Mesenchymal stem cell (in vitro differentiated cells and primary cell): ENCODE measurements around the gene RFX2.
A peak's percentile ranks its signal among the peaks of the same experiment; 100 is the strongest.

Experiments used
- DNase-seq: peaks from one replicate; pipeline ENCODE4 v3.0.0-alpha.2; 2013
- H2AFZ ChIP-seq: one replicate; pipeline ENCODE4 v1.6.1; 2013; ENCODE audit warnings: low read depth, mild to moderate bottlenecking, control low read depth, inconsistent platforms, low read length, moderate library complexity
- H2AK5ac ChIP-seq: 2 replicates; pipeline ENCODE4 v1.6.1; 2013; ENCODE audit warnings: low read length, moderate library complexity, mild to moderate bottlenecking, inconsistent platforms; ENCODE audit not compliant: severe bottlenecking
- H2BK120ac ChIP-seq: one replicate; pipeline ENCODE4 v1.6.1; 2013; ENCODE audit warnings: low read depth, mild to moderate bottlenecking, inconsistent platforms, low read length, moderate library complexity
- H2BK12ac ChIP-seq, 2 experiments: one replicate each; pipeline ENCODE4 v1.6.1; 2013; ENCODE audit warnings: inconsistent platforms in 2 of 2, low read length in 2 of 2, mild to moderate bottlenecking in 2 of 2, moderate library complexity in 2 of 2, control low read depth in 1 of 2
- H2BK15ac ChIP-seq: one replicate; pipeline ENCODE4 v1.6.1; 2013; ENCODE audit warnings: mild to moderate bottlenecking, low read depth, inconsistent platforms; ENCODE audit not compliant: poor library complexity, severe bottlenecking
- H2BK5ac ChIP-seq: 2 replicates; pipeline ENCODE4 v1.6.1; 2013; ENCODE audit warnings: low read depth, mild to moderate bottlenecking, low read length, control low read depth, inconsistent platforms; ENCODE audit not compliant: poor library complexity, severe bottlenecking
- H3K14ac ChIP-seq, 2 experiments: one replicate each; pipeline ENCODE4 v1.6.1; 2013; ENCODE audit warnings: inconsistent platforms in 2 of 2, low read length in 2 of 2, control low read depth in 1 of 2, mild to moderate bottlenecking in 1 of 2, moderate library complexity in 1 of 2
- H3K18ac ChIP-seq, 2 experiments: one replicate each; pipeline ENCODE4 v1.6.1; 2013; ENCODE audit warnings: inconsistent platforms in 2 of 2, low read length in 2 of 2, control low read depth in 1 of 2, low read depth in 1 of 2, mild to moderate bottlenecking in 1 of 2
- H3K23ac ChIP-seq, 2 experiments: one replicate each; pipeline ENCODE4 v1.6.1; 2013; ENCODE audit warnings: inconsistent platforms in 2 of 2, low read length in 2 of 2, mild to moderate bottlenecking in 2 of 2, moderate library complexity in 2 of 2, control low read depth in 1 of 2
- H3K27ac ChIP-seq: 2 replicates; pipeline ENCODE4 v1.5.1; 2013; ENCODE audit warnings: mild to moderate bottlenecking, moderate library complexity, low read length, control low read depth, inconsistent platforms; ENCODE audit not compliant: poor library complexity, severe bottlenecking
- H3K27me3 ChIP-seq, 2 experiments: 2 replicates each; pipeline versions ENCODE4 v1.6.1 to v1.7.0; 2013; ENCODE audit warnings: low read length in 2 of 2, mild to moderate bottlenecking in 2 of 2, moderate library complexity in 2 of 2, control low read depth in 1 of 2, inconsistent platforms in 1 of 2; ENCODE audit not compliant: control insufficient read depth in 1 of 2, insufficient read depth in 1 of 2
- H3K36me3 ChIP-seq, 2 experiments: 2 replicates each; pipeline versions ENCODE4 v1.6.1 to v1.7.0; 2013; ENCODE audit warnings: low read length in 2 of 2, control low read depth in 1 of 2, inconsistent platforms in 1 of 2, low read depth in 1 of 2, mild to moderate bottlenecking in 1 of 2; ENCODE audit not compliant: insufficient read depth in 2 of 2, control insufficient read depth in 1 of 2
- H3K4ac ChIP-seq, 2 experiments: one replicate each; pipeline ENCODE4 v1.6.1; 2013; ENCODE audit warnings: inconsistent platforms in 2 of 2, low read length in 2 of 2, mild to moderate bottlenecking in 2 of 2, moderate library complexity in 2 of 2, control low read depth in 1 of 2, low read depth in 1 of 2
- H3K4me1 ChIP-seq: 2 replicates; pipeline ENCODE4 v1.6.1; 2013; ENCODE audit warnings: low read depth, low read length, control low read depth; ENCODE audit not compliant: control insufficient read depth, insufficient read depth
- H3K4me2 ChIP-seq: 2 replicates; pipeline ENCODE4 v1.6.1; 2013; ENCODE audit warnings: low read length, mild to moderate bottlenecking, inconsistent platforms; ENCODE audit not compliant: poor library complexity, severe bottlenecking
- H3K4me3 ChIP-seq, 2 experiments: 2 replicates each; pipeline versions ENCODE4 v1.5.1 to v1.7.0; 2013; ENCODE audit warnings: low read length in 2 of 2, mild to moderate bottlenecking in 2 of 2, control low read depth in 1 of 2, low read depth in 1 of 2; ENCODE audit not compliant: insufficient read depth in 1 of 2
- H3K79me1 ChIP-seq: replicated peaks from 2 replicates; pipeline ENCODE4 v1.6.1; 2013; ENCODE audit warnings: mild to moderate bottlenecking, control low read depth, low read length, inconsistent platforms; ENCODE audit not compliant: poor library complexity, severe bottlenecking
- H3K9ac ChIP-seq: 2 replicates; pipeline ENCODE4 v1.7.0; 2013; ENCODE audit warnings: mild to moderate bottlenecking, low read length, moderate library complexity
- H3K9me3 ChIP-seq: 2 replicates; pipeline ENCODE4 v1.7.0; 2013; ENCODE audit warnings: mild to moderate bottlenecking, low read length; ENCODE audit not compliant: control insufficient read depth
- H4K8ac ChIP-seq: one replicate; pipeline ENCODE4 v1.6.1; 2013; ENCODE audit warnings: inconsistent platforms, mild to moderate bottlenecking, low read length, moderate library complexity
- H4K91ac ChIP-seq: one replicate; pipeline ENCODE4 v1.6.1; 2013; ENCODE audit warnings: mild to moderate bottlenecking, low read length, inconsistent platforms
- WGBS: methylation state at CpG from one replicate; pipeline ENCODE4 v1.1.7; 2013; ENCODE audit warnings: mixed read lengths; 5-methylcytosine and 5-hydroxymethylcytosine counted together

The RFX2 gene

GRCh38 chr19:6086068-6086788 lies 24.1 kb downstream of the RFX2 start:
- Histone ChIP-seq H3K18ac (no peak overlapping the region), H3K4ac (no peak overlapping the region), H2BK12ac (peak overlapping the region in 1 of 2 experiments; percentile 16), H4K91ac (no peak overlapping the region), H2AK5ac (no peak overlapping the region), H3K79me1 (peaks cover 2% of the 10 kb centered on the region), H2BK5ac (no peak overlapping the region), H2BK120ac (no peak overlapping the region), H3K4me1 (peaks cover 14% of the 10 kb centered on the region), H3K27me3 (no peaks in the 10 kb centered on the region), H3K9me3 (no peaks in the 10 kb centered on the region), H3K9ac (peak overlapping the region; percentile 86), H2BK15ac (no peak overlapping the region), H3K27ac (no peak overlapping the region), H3K23ac (no peak overlapping the region), H3K4me3 (no peak overlapping the region), H3K14ac (no peak overlapping the region), H3K4me2 (no peak overlapping the region), H4K8ac (peak overlapping the region; percentile 39), H2AFZ (no peak overlapping the region), H3K36me3 (no peaks in the 10 kb centered on the region)
- DNase-seq, result peak; percentile 44
- 74% methylated on average over 11 of the region's 12 CpGs for WGBS

- Histone ChIP-seq H3K9me3 (no peaks in the 10 kb centered on the region), H2AK5ac (no peak overlapping the region), H3K4ac (no peak overlapping the region), H4K8ac (no peak overlapping the region), H3K18ac (no peak overlapping the region), H3K9ac (no peak overlapping the region), H2BK12ac (no peak overlapping the region), H2BK5ac (no peak overlapping the region), H3K36me3 (no peaks in the 10 kb centered on the region), H2AFZ (no peak overlapping the region), H3K4me2 (no peak overlapping the region), H3K79me1 (peaks cover 2% of the 10 kb centered on the region), H3K4me3 (no peak overlapping the region), H3K4me1 (peaks cover 12% of the 10 kb centered on the region), H2BK120ac (no peak overlapping the region), H2BK15ac (no peak overlapping the region), H3K14ac (no peak overlapping the region), H3K23ac (no peak overlapping the region), H3K27ac (no peak overlapping the region), H3K27me3 (no peaks in the 10 kb centered on the region), H4K91ac (no peak overlapping the region)
- WGBS, result no CpG with 5 or more reads among the region's 2 CpGs
- no peak for DNase-seq
Observed at GRCh38 chr19:6084821-6085220, 25.5 kb downstream of the RFX2 start.

- Histone ChIP-seq H2AK5ac (no peak overlapping the region), H3K27me3 (no peaks in the 10 kb centered on the region), H3K27ac (no peak overlapping the region), H3K9me3 (no peaks in the 10 kb centered on the region), H3K4me2 (no peak overlapping the region), H2BK15ac (no peak overlapping the region), H3K9ac (no peak overlapping the region), H3K4me1 (peaks cover 9% of the 10 kb centered on the region), H3K23ac (no peak overlapping the region), H2BK5ac (no peak overlapping the region), H3K4ac (no peak overlapping the region), H3K4me3 (no peak overlapping the region), H2BK12ac (no peak overlapping the region), H2AFZ (no peak overlapping the region), H4K91ac (no peak overlapping the region), H3K79me1 (peaks cover 2% of the 10 kb centered on the region), H4K8ac (no peak overlapping the region), H3K36me3 (no peaks in the 10 kb centered on the region), H3K18ac (no peak overlapping the region), H2BK120ac (no peak overlapping the region), H3K14ac (no peak overlapping the region)
- DNase-seq, result no peak
- 96% methylated on average over 5 of the region's 5 CpGs for WGBS
Observed at GRCh38 chr19:6079107-6079506, 31.2 kb downstream of the RFX2 start.

- Histone ChIP-seq H3K23ac (no peak overlapping the region), H4K8ac (no peak overlapping the region), H3K36me3 (no peaks in the 10 kb centered on the region), H2AFZ (no peak overlapping the region), H2BK15ac (no peak overlapping the region), H3K79me1 (peaks cover 4% of the 10 kb centered on the region), H4K91ac (no peak overlapping the region), H3K4ac (no peak overlapping the region), H3K9ac (no peak overlapping the region), H2AK5ac (no peak overlapping the region), H3K27me3 (no peaks in the 10 kb centered on the region), H2BK120ac (no peak overlapping the region), H2BK5ac (no peak overlapping the region), H3K4me1 (peaks cover 10% of the 10 kb centered on the region), H3K27ac (no peak overlapping the region), H3K18ac (no peak overlapping the region), H3K4me2 (no peak overlapping the region), H2BK12ac (no peak overlapping the region), H3K14ac (no peak overlapping the region), H3K9me3 (no peaks in the 10 kb centered on the region), H3K4me3 (no peak overlapping the region)
- WGBS, result 92% methylated on average over 1 of the region's 4 CpGs
- DNase-seq, result no peak
Observed at GRCh38 chr19:6078068-6078467, 32.2 kb downstream of the RFX2 start.
